Right lobe of liver (tissue), 6 donors: ENCODE measurements around the gene VILL. TPM values are rescaled to one million over a fixed set of nuclear protein-coding genes. Genes with fewer than 3 reads are reported as not detected.

Source experiments
- ATAC-seq, 4 donors: fragments of 200-7000 bp; cut with Tn5 transposase; one replicate each; pipeline ENCODE4 v1.9.1; 2020; ENCODE audit warnings: mild to moderate bottlenecking in 4 of 4, moderate library complexity in 4 of 4
- DNase-seq, 3 donors: peaks; one replicate each; pipeline ENCODE4 v3.0.0-alpha.2; 2020
- H3K27ac ChIP-seq, 3 donors: fragments of 200-600 bp; one replicate each; pipeline ENCODE4 v1.8.0; 2022
- H3K27me3 ChIP-seq, 2 donors: fragments of 200-600 bp; one replicate each; pipeline ENCODE4 v1.8.0; 2022
- H3K36me3 ChIP-seq, 4 donors: fragments of 200-600 bp; sonication (generic) in 1 of 4; one replicate each; pipeline versions ENCODE4 v1.5.1 to v1.8.0; 2017 to 2022; ENCODE audit warnings: control low read depth in 1 of 4
- H3K4me1 ChIP-seq, 4 donors: fragments of 200-600 bp; sonication (generic) in 1 of 4; one replicate each; pipeline versions ENCODE4 v1.5.1 to v1.8.0; 2017 to 2022; ENCODE audit warnings: control low read depth in 1 of 4
- H3K4me3 ChIP-seq, 3 donors: fragments of 200-600 bp; one replicate each; pipeline ENCODE4 v1.8.0; 2022
- H3K9me3 ChIP-seq, 4 donors: fragments of 200-600 bp; sonication (generic) in 1 of 4; one replicate each; pipeline versions ENCODE4 v1.5.1 to v1.8.0; 2017 to 2022; ENCODE audit warnings: control low read depth in 1 of 4
- POLR2A ChIP-seq: fragments of 450-650 bp; IDR thresholded peaks from one replicate; pipeline ENCODE4 v1.6.1; 2017; ENCODE audit warnings: antibody characterized with exemption, mild to moderate bottlenecking
- WGBS: methylation state at CpG from one replicate; pipeline ENCODE4 v1.1.6; 2018; ENCODE audit warnings: low coverage, low lambda C conversion rate; ENCODE audit not compliant: insufficient coverage; ENCODE audit errors: missing lambda C conversion rate; 5-methylcytosine and 5-hydroxymethylcytosine counted together
- intact Hi-C, 2 donors: fragments of 100-400 bp; cut with DNase I; formaldehyde crosslinking; loops; one replicate each; pipeline versions ENCODE4 v1.11.2 to v1.14.1; 2022
- total RNA-seq, 6 experiments: library from RNA; depleted of rRNA in 2 of 6; stranded (reverse); fragments of >200 nt in 2 of 6; fragmentation: NEBNext Ultra II Directional in 3 of 6; extraction: Animal tissue kit (Norgen Biotek cat#: 25700) in 3 of 6; gene quantifications; one replicate each; pipeline versions ENCODE4 v1.1.0 to v1.2.4, GENCODE V29; 2016 to 2023
- TF ChIP-seq, protein P1 (sequence below), 4 donors: fragments of 200-600 bp in 3 of 4; fragments of 450-650 bp in 1 of 4; IDR thresholded peaks; one replicate each; pipeline versions ENCODE4 v1.5.1 to v1.8.0; 2016 to 2022; ENCODE audit warnings: antibody characterized with exemption in 4 of 4, mild to moderate bottlenecking in 2 of 4
- donor health status: DM: no; HTN: yes; CAD: no.
- donor health status: DM: no; HTN: no; CAD: no.
- donor health status: DM: no; HTN: no; CAD: no.
- donor health status: DM: no; HTN: yes; CAD: no.
- donor health status: DM: no; HTN: yes; CAD: no.

VILL gene
- total RNA-seq, 6 experiments from 2014 or later, result 0.25 to 1.5 (median 0.97) TPM

DNA sequence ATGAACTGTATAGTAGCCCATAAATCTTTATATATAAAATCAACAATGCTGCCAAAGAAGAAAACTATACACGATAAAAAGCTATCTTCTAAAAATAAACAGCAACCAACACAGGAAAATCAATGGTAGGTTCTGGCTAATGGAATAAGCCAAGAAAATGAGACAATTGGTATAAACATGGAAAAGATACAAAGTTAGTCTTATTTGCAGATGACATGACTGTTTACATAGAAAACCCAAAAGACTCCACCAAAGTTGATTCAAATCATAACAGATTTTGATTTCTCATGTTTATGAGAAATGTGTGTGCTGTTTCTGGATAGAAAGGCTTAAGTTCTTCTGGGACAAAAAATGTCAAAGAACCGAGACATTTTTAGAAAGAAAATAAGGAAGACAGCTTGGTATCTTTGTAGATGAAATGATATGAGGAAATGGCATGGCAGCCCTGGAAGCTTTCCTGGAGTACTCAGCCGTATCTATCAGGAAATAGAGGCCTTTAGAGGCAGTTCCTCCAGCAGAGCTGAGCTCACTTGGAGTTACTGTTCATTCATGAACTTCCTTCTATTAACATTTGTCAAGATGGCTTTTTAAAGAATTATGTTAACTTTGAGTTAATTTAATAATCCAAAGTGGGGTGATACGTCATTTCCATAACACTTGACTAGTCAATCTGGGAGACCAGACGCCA is 36.7 kb upstream of the VILL start:
- H3K36me3 ChIP-seq, result peaks cover 0 to 3% (median 0%) of the 10 kb centered on the region in 4 donors
- intact Hi-C loops, result no loop called here
- peaks cover 0 to 5% (median 2%) of the 10 kb centered on the region in 4 donors for H3K4me1 ChIP-seq
- no peaks in the 10 kb centered on the region for H3K9me3 ChIP-seq
- H3K27ac ChIP-seq, result no peak overlapping the region
- H3K27me3 ChIP-seq, result no peaks in the 10 kb centered on the region
- TF ChIP-seq, protein P1, sequence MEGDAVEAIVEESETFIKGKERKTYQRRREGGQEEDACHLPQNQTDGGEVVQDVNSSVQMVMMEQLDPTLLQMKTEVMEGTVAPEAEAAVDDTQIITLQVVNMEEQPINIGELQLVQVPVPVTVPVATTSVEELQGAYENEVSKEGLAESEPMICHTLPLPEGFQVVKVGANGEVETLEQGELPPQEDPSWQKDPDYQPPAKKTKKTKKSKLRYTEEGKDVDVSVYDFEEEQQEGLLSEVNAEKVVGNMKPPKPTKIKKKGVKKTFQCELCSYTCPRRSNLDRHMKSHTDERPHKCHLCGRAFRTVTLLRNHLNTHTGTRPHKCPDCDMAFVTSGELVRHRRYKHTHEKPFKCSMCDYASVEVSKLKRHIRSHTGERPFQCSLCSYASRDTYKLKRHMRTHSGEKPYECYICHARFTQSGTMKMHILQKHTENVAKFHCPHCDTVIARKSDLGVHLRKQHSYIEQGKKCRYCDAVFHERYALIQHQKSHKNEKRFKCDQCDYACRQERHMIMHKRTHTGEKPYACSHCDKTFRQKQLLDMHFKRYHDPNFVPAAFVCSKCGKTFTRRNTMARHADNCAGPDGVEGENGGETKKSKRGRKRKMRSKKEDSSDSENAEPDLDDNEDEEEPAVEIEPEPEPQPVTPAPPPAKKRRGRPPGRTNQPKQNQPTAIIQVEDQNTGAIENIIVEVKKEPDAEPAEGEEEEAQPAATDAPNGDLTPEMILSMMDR (IDR thresholded peaks at IDR 0.05), result no peak
- TF ChIP-seq POLR2A, result no peak
- DNase-seq (peak in 1 of 3 donors; percentile 12), ATAC-seq (peak in 2 of 4 donors; percentile 25 to 38)
- H3K4me3 ChIP-seq, result no peak overlapping the region
- WGBS, result 55% methylated on average over 5 of the region's 5 CpGs

DNA sequence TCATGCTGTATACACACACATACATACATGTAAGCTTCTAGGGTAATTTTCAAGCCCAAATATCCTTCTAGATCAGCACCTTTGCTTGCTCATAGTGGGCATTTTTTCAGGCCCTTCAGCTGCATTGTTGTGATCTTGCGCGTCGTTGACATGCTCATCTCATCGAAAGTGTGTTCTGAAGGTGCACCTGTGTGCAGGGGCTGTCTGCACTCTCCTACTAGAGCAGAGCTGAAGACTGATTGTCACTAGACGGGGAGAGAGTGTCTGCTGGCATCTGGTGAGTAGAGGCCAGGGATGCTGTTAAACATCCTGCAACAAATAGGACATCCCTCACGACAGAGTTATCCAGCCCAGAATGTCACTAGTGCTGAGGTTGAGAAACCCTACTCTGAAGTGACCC is 35.7 kb upstream of the VILL start:
- no peak overlapping the region for H3K4me3 ChIP-seq
- H3K27me3 ChIP-seq, result no peaks in the 10 kb centered on the region
- intact Hi-C loops, result no loop called here
- H3K27ac ChIP-seq, result no peak overlapping the region
- ATAC-seq, result no peak
- no peak for DNase-seq
- H3K9me3 ChIP-seq, result no peaks in the 10 kb centered on the region
- H3K4me1 ChIP-seq, result peaks cover 0 to 7% (median 2%) of the 10 kb centered on the region in 4 donors
- H3K36me3 ChIP-seq, result peaks cover 0 to 3% (median 0%) of the 10 kb centered on the region in 4 donors
- WGBS, result 67% methylated on average over 3 of the region's 6 CpGs
- TF ChIP-seq, protein P1 (IDR thresholded peaks at IDR 0.05), result no peak
- no peak for TF ChIP-seq POLR2A

- 50% methylated on average over 3 of the region's 3 CpGs for WGBS
- TF ChIP-seq POLR2A, result no peak
- TF ChIP-seq, protein P1 (IDR thresholded peaks at IDR 0.05), result no peak
- Histone ChIP-seq H3K27me3 (no peaks in the 10 kb centered on the region), H3K27ac (peak overlapping the region; percentile 6 to 40 (median 25)), H3K36me3 (peaks cover 0 to 3% (median 0%) of the 10 kb centered on the region in 4 donors), H3K4me3 (no peak overlapping the region), H3K4me1 (peaks cover 0 to 8% (median 2%) of the 10 kb centered on the region in 4 donors), H3K9me3 (no peaks in the 10 kb centered on the region)
- ATAC-seq (peak; percentile 44 to 64 (median 60)), DNase-seq (peak in 1 of 3 donors; percentile 23)
- intact Hi-C loops, result no loop called here
Measured at GRCh38 chr3:37955918-37956707, 34.5 kb upstream of the VILL start.

GRCh38 chr3:37956723-37957538 is 33.7 kb upstream of the VILL start:
- Histone ChIP-seq H3K4me1 (peaks cover 0 to 16% (median 3%) of the 10 kb centered on the region in 4 donors), H3K4me3 (no peak overlapping the region), H3K9me3 (no peaks in the 10 kb centered on the region), H3K27me3 (no peaks in the 10 kb centered on the region), H3K27ac (peak overlapping the region; percentile 6 to 41 (median 40)), H3K36me3 (peaks cover 0 to 3% (median 0%) of the 10 kb centered on the region in 4 donors)
- WGBS, result 52% methylated on average over 2 of the region's 2 CpGs
- ATAC-seq (peak; percentile 30 to 62 (median 40)), DNase-seq (peak in 1 of 3 donors; percentile 27)
- TF ChIP-seq POLR2A, result no peak
- TF ChIP-seq, protein P1 (IDR thresholded peaks at IDR 0.05), result no peak
- intact Hi-C loops, result no loop called here
